SK-N-MC (cell line): Measurements from ENCODE around the gene TMEM14C.
"Not testable (repeated sequence)": the region's sequence is repeated elsewhere in the genome, so short reads cannot be mapped to it uniquely, and the experiment has no call there.

Experiments used
- EZH2 ChIP-seq: fragments of 200-600 bp; sonication (generic); IDR thresholded peaks from one replicate; pipeline ENCODE4 v1.6.1; 2017; ENCODE audit warnings: antibody characterized with exemption
- FOXP2 ChIP-seq: optimal IDR thresholded peaks from 2 replicates; pipeline ENCODE3; 2011; ENCODE audit warnings: mild to moderate bottlenecking, moderate library complexity; ENCODE audit not compliant: insufficient read depth; ENCODE audit errors: extremely low read length, control extremely low read depth
- POLR2AphosphoS5 ChIP-seq: IDR thresholded peaks from 2 replicates; pipeline ENCODE4 v1.6.1; 2012; ENCODE audit warnings: mild to moderate bottlenecking, low read depth, low read length, borderline replicate concordance

- not testable (repeated sequence) for TF ChIP-seq POLR2AphosphoS5, EZH2, FOXP2
Measured at GRCh38 chr6:10720960-10721849, 1.7 kb upstream of the TMEM14C start.
